HG02970 (cell line): ENCODE results near the gene SREK1.
"Not testable (repeated sequence)": the region's sequence is repeated elsewhere in the genome, so short reads cannot be mapped to it uniquely, and the experiment has no call there.

Experiments used
- ATAC-seq: cut with Tn5 transposase; IDR thresholded peaks from one replicate; pipeline ENCODE4 v1.9.1; 2021; ENCODE audit warnings: mild to moderate bottlenecking, moderate library complexity, moderate number of reproducible peaks; ENCODE audit not compliant: unreplicated experiment, low FRiP score

Gene SREK1

DNA sequence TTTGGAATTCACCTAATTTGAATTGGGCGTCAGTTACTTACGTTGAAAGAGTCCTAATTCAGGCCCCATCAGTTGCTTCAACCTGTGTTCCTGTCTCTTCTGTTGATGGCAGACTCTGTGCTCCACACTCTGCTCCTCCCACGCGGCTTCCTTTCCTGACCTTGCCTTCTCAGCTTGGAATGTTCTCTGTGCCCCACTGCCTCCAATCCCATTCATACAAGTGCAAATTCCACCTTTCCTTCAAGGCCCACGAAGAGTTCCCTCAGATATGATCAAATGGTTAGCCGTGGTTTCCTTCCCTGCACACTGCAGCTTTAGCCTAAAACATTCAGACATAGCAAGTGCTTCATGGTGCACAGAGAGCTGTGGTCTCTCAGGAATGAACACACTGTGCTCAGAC, 65.7 kb downstream of the SREK1 start:
- no peak for ATAC-seq

DNA sequence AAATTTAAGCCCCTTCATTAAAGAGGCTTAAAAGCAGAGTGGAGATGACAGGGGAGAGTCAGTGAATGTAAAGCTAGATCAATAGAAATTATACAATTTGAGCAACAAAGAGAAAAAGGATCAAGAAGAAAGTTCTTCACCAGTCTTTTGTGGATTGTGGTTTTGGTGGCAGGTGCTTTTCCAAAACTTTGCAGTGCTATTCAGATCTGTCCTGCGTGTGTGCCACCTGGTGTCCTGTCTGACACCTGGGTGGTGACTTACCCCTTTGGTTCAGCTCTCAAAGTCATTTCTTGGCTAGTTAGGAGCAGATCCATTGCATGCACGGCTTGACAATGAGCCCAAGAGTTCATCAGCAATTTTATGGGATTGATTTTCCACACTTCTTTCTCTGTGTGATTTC, 69.4 kb downstream of the SREK1 start:
- ATAC-seq, result no peak

DNA sequence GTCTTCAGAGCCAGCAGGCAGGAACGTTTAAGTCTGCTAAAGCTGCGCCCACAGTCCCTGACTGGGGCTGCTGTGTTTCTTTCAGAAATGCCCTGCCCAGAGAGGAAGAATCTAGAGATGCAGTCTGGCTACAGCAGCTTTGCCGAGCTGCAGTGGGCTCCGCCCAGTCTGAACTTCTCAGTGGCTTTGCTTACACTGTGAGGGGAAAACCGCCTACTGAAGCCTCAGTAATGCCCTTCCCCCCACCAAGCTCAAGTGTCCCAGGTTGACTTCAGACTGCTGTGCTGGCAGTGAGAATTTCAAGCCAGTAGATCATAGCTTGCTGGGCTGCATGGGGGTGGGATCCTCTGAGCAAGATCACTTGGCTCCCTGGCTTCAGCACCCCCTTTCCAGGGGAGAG, 78.4 kb downstream of the SREK1 start:
- no peak for ATAC-seq

- not testable (repeated sequence) for ATAC-seq
Measured at GRCh38 chr5:66222896-66223295, 78.8 kb downstream of the SREK1 start.

DNA sequence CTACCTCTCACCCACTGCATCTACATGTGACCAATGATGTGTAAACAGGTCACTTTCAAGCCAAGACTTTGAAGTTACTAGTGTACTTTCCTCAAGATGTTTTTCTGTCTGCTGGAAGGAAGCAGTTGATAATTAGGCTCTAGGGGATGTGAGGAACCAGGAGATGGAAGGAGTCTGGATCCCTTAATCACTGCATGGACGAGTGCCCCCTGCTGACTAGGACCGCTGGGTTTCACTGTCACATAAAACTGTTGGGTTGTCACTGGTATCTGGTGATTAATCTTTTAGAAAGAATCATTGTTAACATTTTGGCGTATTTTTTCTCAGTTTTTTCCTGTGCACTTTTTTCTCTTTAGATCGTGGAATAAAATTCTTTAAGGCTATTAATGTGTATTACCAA, 79.5 kb downstream of the SREK1 start:
- no peak for ATAC-seq

GRCh38 chr5:66224274-66224673, 80.2 kb downstream of the SREK1 start:
- ATAC-seq, result no peak

DNA sequence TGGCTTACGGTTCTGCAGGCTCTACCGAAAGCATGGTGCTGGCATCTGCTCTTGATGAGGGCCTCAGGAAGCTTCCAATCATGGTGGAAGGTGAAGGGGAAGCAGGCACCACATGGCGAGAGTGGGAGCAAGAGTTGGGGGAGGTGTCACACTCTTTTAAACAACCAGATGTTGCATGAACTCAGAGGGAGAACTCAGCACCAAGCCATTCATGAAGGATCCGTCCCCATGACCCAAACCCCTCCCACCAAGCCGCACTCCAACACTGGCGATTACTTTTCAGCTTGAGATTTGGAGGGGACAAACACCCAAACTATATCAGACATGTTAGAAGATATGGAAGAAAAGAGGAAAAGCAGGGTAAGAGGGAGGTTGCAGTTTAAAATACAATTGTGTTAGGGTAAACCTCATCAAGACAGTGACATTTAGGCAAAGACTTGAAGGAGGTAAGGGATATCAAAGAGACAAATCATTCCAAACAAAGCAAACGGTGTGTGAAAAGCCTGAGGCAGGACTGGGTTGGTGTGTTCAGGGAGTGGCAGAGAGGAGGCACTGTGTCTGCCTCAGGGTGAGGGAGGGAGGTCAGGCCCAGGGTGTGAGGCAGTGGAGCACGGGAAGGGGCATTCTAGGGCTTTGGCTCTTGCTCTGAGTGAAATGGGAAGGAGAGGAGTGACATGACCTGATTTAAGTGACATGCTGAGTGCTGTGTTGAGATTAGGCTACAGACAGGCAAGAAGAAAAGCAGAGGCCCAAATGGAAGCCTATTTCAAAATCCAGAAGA, 80.9 kb downstream of the SREK1 start:
- no peak for ATAC-seq

DNA sequence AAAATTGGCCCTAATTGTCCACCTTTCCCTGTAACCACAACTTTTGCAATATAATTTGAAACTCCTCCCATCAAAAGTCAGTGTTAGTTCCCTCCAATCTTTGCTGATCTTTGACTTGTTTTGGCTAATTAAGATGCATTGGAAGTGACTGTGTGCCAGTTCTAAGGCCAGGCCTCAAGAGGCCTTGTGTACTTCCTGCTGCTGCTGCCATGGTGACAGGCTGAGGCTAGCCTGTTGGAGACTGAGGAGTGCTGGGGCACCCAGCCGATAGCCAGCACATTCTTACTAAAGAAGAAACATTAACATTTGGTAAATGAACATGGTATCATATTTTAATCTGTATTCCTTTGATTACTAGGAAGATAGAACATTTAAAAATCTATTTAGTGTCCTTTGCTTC, 86.5 kb downstream of the SREK1 start:
- no peak for ATAC-seq

DNA sequence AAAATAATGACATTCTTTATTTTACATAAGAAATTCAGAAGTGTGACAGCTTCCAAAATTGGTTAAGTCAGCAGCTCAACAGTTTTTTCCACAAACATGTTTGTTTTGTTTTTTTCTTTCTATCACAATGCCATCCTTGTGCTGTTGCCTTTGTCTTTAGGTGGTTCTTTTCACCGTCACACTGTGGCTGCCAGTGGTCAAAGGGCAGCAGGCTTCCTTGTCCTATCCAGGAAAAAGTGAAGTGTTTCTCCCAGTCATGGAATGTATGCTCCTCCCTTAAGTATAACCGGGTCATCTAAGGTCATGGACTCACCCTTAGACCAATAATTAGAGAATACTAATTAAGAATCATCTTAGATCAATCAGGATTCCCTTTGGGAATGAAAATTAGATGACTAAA, 87.4 kb downstream of the SREK1 start:
- ATAC-seq, result no peak

- no peak for ATAC-seq
Measured at GRCh38 chr5:66232275-66232674, 88.2 kb downstream of the SREK1 start.

GRCh38 chr5:66232706-66233445, 88.8 kb downstream of the SREK1 start:
- no peak for ATAC-seq
